Aorta (tissue), 5 donors: ENCODE measurements around the gene CD79A. TPM values are rescaled to one million over a fixed set of nuclear protein-coding genes. Genes with fewer than 3 reads are reported as not detected.

Experiments used
- ATAC-seq: fragments of 200-7000 bp; cut with Tn5 transposase; one replicate; pipeline ENCODE4 v1.9.1; 2022; ENCODE audit warnings: moderate library complexity; ENCODE audit not compliant: low FRiP score
- DNase-seq, 2 donors: peaks; one replicate each; pipeline ENCODE4 v3.0.0-alpha.2; 2020
- H3K27ac ChIP-seq, 2 donors: one replicate each; pipeline ENCODE4 v1.5.1; 2013; ENCODE audit warnings: low read length in 2 of 2, mild to moderate bottlenecking in 2 of 2, moderate library complexity in 2 of 2, control low read depth in 1 of 2, inconsistent platforms in 1 of 2, low read depth in 1 of 2
- H3K27me3 ChIP-seq, 2 donors: one replicate each; pipeline ENCODE4 v1.6.1; 2013; ENCODE audit warnings: control low read depth in 1 of 2, low read length in 1 of 2, mild to moderate bottlenecking in 1 of 2, moderate library complexity in 1 of 2; ENCODE audit not compliant: insufficient read depth in 2 of 2, control insufficient read depth in 1 of 2
- H3K36me3 ChIP-seq, 2 donors: one replicate each; pipeline ENCODE4 v1.6.1; 2013; ENCODE audit warnings: control low read depth in 1 of 2, low read length in 1 of 2, mild to moderate bottlenecking in 1 of 2; ENCODE audit not compliant: insufficient read depth in 2 of 2, control insufficient read depth in 1 of 2
- H3K4me1 ChIP-seq, 2 donors: one replicate each; pipeline ENCODE4 v1.6.1; 2013; ENCODE audit warnings: low read length in 2 of 2, control low read depth in 1 of 2, mild to moderate bottlenecking in 1 of 2, moderate library complexity in 1 of 2; ENCODE audit not compliant: insufficient read depth in 2 of 2, control insufficient read depth in 1 of 2
- H3K4me3 ChIP-seq, 2 donors: one replicate each; pipeline ENCODE4 v1.5.1; 2013; ENCODE audit warnings: low read length in 2 of 2, control low read depth in 1 of 2, mild to moderate bottlenecking in 1 of 2
- H3K9me3 ChIP-seq: one replicate; pipeline ENCODE4 v1.6.1; 2013; ENCODE audit warnings: mild to moderate bottlenecking, low read length; ENCODE audit not compliant: control insufficient read depth
- WGBS, 2 donors: extraction: QIAGEN DNeasy Blood & Tissue Kit; methylation state at CpG; one replicate each; pipeline ENCODE4 v1.1.7; 2013; 5-methylcytosine and 5-hydroxymethylcytosine counted together
- intact Hi-C, 2 donors: fragments of 100-400 bp; cut with DNase I; formaldehyde crosslinking; loops; one replicate each; pipeline versions ENCODE4 v1.14.2 to v1.15.0; 2022
- polyA plus RNA-seq, 2 donors: library from polyadenylated mRNA; stranded (reverse); fragments of 200-250 nt; gene quantifications; one replicate each; pipeline ENCODE4 v1.2.3, GENCODE V29; 2013
- total RNA-seq, 2 donors: library from RNA; stranded (reverse); fragmentation: NEBNext Ultra II Directional; extraction: Animal tissue kit (Norgen Biotek cat#: 25700); gene quantifications; one replicate each; pipeline ENCODE4 v1.2.1, GENCODE V29; 2021
- donor health status: healthy with polysubstance abuse.
- donor health status: Bipolar disorder and iron deficiency.
- donor health status: DM: no; HTN: no; CAD: no.
- donor health status: DM: no; HTN: no; CAD: no.
- donor health status: DM: yes; HTN: yes; CAD: no.

The CD79A gene
- total and polyA plus RNA-seq, 4 donors = 0.49 to 1.3 (median 0.79) TPM

GRCh38 chr19:41923045-41923788 is 46.1 kb downstream of the CD79A start:
- 38 to 39% methylated on average over 4 to 6 of the region's 6 CpGs for WGBS, 2 donors

GRCh38 chr19:41924151-41925145 is 47.4 kb downstream of the CD79A start:
- Histone ChIP-seq H3K27me3 (peaks cover 0 to 1% of the 10 kb centered on the region in 2 donors), H3K36me3 (no peaks in the 10 kb centered on the region), H3K4me3 (no peak overlapping the region), H3K4me1 (no peaks in the 10 kb centered on the region), H3K9me3 (peaks cover 5% of the 10 kb centered on the region), H3K27ac (no peak overlapping the region)
- DNase-seq (no peak), ATAC-seq (no peak)
- intact Hi-C loops = no loop called here
- WGBS, 2 donors = 51 to 55% methylated on average over 13 of the region's 13 CpGs

More at GRCh38 chr19:41923045-41923788, 46.1 kb downstream of the CD79A start:
- Histone ChIP-seq H3K36me3 (no peaks in the 10 kb centered on the region), H3K4me3 (no peak overlapping the region), H3K4me1 (no peaks in the 10 kb centered on the region), H3K27me3 (no peaks in the 10 kb centered on the region), H3K9me3 (peaks cover 5% of the 10 kb centered on the region), H3K27ac (no peak overlapping the region)
- ATAC-seq (no peak), DNase-seq (no peak)
- intact Hi-C loops = no loop called here

- Histone ChIP-seq H3K27ac (no peak overlapping the region), H3K4me1 (no peaks in the 10 kb centered on the region), H3K36me3 (no peaks in the 10 kb centered on the region), H3K4me3 (no peak overlapping the region), H3K27me3 (peaks cover 0 to 1% of the 10 kb centered on the region in 2 donors), H3K9me3 (peaks cover 5% of the 10 kb centered on the region)
- 52 to 55% methylated on average over 7 of the region's 7 CpGs for WGBS, 2 donors
- no peak for DNase-seq
- intact Hi-C loops = no loop called here
- no peak for ATAC-seq
Measured at GRCh38 chr19:41925208-41926003, 48.3 kb downstream of the CD79A start.

- no peak for DNase-seq
- no peak overlapping the region for H3K27ac ChIP-seq
- H3K4me3 ChIP-seq = no peak overlapping the region
- H3K9me3 ChIP-seq = peaks cover 5% of the 10 kb centered on the region
- 26 to 30% methylated on average over 27 of the region's 27 CpGs for WGBS, 2 donors
- intact Hi-C loops = no loop called here
- no peak for ATAC-seq
- H3K27me3 ChIP-seq = peaks cover 0 to 1% of the 10 kb centered on the region in 2 donors
- H3K36me3 ChIP-seq = no peaks in the 10 kb centered on the region
- no peaks in the 10 kb centered on the region for H3K4me1 ChIP-seq
Measured at GRCh38 chr19:41926028-41926762, 49.1 kb downstream of the CD79A start.

GRCh38 chr19:41926763-41927496 is 49.9 kb downstream of the CD79A start:
- Histone ChIP-seq H3K27me3 (peaks cover 0 to 3% of the 10 kb centered on the region in 2 donors), H3K27ac (no peak overlapping the region), H3K9me3 (peaks cover 5% of the 10 kb centered on the region), H3K36me3 (no peaks in the 10 kb centered on the region), H3K4me3 (no peak overlapping the region), H3K4me1 (no peaks in the 10 kb centered on the region)
- ATAC-seq = no peak
- DNase-seq = no peak
- 54 to 55% methylated on average over 16 of the region's 16 CpGs for WGBS, 2 donors
- intact Hi-C loops = no loop called here

- Histone ChIP-seq H3K4me3 (no peak overlapping the region), H3K27me3 (peaks cover 0 to 3% of the 10 kb centered on the region in 2 donors), H3K27ac (no peak overlapping the region), H3K36me3 (no peaks in the 10 kb centered on the region), H3K9me3 (peaks cover 5% of the 10 kb centered on the region), H3K4me1 (no peaks in the 10 kb centered on the region)
- WGBS, 2 donors = 7 to 8% methylated on average over 36 to 43 of the region's 43 CpGs
- intact Hi-C loops = no loop called here
- no peak for ATAC-seq
- no peak for DNase-seq
Measured at GRCh38 chr19:41927497-41928192, 50.6 kb downstream of the CD79A start.

DNA sequence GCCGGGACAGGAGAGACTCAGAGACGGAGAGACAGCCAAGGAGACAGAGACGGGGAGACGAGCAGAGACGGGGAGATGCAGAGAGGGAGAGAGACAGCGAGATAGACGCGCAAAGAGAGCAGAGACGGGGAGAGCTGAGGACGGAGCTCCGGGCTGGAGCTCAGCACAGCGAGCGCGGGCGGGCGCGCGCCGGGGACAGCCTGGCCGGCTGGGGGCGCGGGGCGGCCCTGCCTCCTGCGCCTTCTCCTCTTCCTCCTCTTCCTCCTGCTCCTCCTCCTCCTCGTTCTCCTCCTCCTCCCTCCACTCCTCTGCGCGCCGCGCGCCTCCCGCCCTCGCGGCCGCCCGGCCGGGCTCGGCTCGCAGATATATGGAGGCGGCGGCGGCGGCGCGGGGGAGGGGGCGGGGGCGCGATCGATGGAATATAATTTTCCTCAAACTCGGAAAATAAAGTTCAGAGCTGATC is 51.2 kb downstream of the CD79A start, which contains the start of gene ERFL:
ERFL (minus strand) TSS at position 229 of the 463 bp plus-strand sequence. CDS start 15,530 bp downstream, outside the sequence.
- peaks cover 0 to 3% of the 10 kb centered on the region in 2 donors for H3K27me3 ChIP-seq
- H3K4me3 ChIP-seq = no peak within 1 kb of the TSS
- no peak within 1 kb of the TSS for H3K27ac ChIP-seq
- WGBS, 2 donors = 0% methylated on average over 16 to 49 of the region's 49 CpGs
- ATAC-seq = no peak
- intact Hi-C loops = no loop called here
- peaks cover 5% of the 10 kb centered on the region for H3K9me3 ChIP-seq
- no peak for DNase-seq
- no peaks in the 10 kb centered on the region for H3K4me1 ChIP-seq
- no peaks in the 10 kb centered on the region for H3K36me3 ChIP-seq
